Measurements from ENCODE around the gene ABCD3.

The ABCD3 gene

DNA sequence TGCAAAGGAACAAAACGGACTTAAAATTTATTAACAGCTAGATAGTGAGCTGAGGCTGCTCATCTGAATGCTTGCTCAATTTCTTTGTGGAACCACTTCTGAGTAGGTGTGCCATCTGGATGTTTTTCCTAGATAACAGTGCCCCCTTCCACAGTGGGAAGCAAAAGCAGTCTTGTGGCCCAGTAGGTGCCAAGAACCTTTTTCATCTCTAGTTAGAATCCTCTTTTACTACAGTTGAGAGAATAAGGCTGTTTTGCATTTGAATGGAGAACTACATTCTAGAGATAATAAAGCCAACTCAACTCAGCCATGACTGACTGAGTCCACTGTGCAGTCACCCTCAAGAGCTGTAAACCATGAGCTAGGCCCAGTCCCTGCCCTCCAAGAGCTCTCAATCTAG is 110.1 kb downstream of the ABCD3 start:
- peak; percentile 43 for DNase-seq

DNA sequence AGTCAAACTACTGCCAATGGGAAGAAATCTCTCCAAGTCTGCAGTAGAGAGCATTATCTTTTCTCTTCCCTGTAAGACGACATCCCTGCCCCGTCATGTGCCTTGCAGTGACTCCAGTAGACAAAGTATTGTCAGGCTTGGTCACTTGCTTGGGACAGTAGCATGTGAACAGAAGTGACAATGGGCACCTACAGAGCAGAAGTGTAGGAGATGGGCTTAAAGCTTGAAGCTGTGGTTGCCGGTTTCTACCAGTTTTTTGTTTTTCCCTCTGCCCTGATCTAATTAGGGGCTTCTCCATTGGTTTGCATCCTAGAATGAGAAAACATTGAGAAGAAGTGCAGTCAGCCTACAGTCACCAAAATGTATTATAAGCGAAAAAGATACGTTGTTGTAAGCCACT is 110.6 kb downstream of the ABCD3 start:
- DNase-seq: no peak

GRCh38 chr1:94529416-94529815 is 111.2 kb downstream of the ABCD3 start:
- DNase-seq: no peak

GRCh38 chr1:94530373-94530878 is 112.2 kb downstream of the ABCD3 start:
- DNase-seq: no peak

DNA sequence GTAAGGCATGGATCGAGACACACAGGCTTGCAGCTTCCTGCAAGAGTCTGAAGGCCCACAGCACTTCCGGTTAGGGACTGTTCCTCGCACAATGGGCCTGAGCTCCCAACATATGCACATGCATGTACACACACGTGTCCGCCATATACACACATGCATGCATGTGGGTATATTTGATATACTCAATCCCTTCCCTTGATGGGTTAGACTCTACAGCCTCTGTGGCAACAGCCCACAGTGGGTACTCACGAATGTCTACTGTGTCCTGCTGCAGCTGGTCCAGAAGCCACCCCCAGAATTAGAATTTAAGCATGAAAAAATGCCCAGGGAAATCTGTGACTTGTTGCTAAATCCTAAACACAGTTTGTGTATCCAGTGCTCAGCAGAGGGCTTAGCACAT is 113.5 kb downstream of the ABCD3 start:
- DNase-seq: no peak

GRCh38 chr1:94532077-94532476 is 113.9 kb downstream of the ABCD3 start:
- peak; percentile 28 for DNase-seq

GRCh38 chr1:94535095-94535494 is 116.9 kb downstream of the ABCD3 start:
- no peak for DNase-seq

DNA sequence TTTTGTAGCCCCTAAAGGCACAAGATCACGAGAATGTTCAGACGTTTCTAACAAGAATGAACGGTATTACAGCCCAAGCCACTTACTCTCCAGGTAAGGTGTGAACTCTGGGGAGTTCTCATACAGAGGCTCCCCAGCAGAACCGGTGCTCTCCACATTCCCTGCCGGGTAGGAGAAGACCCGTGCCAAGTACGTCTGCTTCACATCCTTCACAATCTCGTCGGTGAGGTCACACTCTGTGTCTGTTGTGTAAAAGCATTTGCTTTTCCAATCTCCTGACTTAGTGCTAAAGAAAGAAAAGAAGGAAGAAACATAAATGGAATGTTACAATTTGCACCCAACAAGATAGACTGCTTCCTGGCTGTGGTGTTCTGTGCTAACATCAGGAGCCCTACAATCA is 117.7 kb downstream of the ABCD3 start:
- DNase-seq: no peak

DNA sequence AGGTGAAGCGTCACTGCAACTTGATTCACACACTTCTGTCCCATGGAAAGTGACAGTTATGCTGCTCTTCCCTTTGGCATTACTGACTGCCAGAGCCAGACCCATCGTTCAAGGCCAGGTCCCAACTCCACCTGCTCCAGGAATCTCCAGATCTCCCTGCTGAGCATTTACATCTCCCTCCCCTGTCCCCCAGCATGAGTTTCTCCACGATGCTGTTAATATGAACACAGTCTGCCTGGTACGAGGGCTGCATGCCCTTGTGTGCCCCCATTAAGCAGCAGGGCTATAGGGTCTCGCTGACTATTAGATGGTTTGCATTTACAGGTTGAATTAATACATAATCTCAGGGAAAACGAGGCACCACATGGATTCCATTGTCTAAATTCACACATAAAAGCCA is 119.1 kb downstream of the ABCD3 start:
- no peak for DNase-seq

- DNase-seq: no peak
Measured at GRCh38 chr1:94538243-94538827, 120.1 kb downstream of the ABCD3 start.

GRCh38 chr1:94539496-94539895 is 121.3 kb downstream of the ABCD3 start:
- peak; percentile 63 for DNase-seq

DNA sequence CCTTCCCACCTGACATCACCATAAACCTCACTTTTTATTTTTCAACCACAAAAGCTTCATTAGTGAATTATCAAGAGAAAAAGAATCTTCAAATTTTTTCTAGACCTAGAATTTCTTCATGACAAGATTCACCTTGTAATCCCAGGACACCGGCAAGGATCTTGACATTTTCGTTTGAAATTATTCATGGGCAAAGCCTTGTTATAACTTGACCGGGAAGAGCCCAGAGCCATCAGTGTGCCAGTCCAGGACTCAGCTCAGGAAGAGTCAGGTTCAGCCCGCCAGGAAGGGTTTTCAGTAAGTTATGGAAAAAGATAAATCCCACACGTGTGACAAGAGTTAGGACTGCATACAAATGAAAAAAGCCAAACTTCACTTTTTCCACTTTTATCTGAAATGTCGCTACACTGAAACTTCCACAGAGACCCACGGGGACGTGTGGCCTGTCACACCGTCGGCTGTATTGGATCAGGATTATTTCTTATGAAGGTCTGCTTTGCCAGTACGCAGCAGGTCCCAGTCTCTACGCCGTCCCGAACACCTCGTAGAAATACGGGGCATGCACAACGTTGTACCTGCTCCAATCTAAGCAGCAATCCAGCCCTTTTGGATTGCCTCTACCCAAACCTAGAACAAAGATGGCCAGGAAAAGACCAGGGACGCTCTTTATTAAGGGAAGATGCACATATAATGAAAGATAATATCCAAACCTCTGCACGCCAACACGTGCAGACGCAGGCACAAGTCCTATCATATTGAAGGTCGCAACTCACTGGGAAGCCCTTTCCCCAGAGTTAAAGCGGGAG is 122.5 kb downstream of the ABCD3 start:
- DNase-seq: peak; percentile 31

DNA sequence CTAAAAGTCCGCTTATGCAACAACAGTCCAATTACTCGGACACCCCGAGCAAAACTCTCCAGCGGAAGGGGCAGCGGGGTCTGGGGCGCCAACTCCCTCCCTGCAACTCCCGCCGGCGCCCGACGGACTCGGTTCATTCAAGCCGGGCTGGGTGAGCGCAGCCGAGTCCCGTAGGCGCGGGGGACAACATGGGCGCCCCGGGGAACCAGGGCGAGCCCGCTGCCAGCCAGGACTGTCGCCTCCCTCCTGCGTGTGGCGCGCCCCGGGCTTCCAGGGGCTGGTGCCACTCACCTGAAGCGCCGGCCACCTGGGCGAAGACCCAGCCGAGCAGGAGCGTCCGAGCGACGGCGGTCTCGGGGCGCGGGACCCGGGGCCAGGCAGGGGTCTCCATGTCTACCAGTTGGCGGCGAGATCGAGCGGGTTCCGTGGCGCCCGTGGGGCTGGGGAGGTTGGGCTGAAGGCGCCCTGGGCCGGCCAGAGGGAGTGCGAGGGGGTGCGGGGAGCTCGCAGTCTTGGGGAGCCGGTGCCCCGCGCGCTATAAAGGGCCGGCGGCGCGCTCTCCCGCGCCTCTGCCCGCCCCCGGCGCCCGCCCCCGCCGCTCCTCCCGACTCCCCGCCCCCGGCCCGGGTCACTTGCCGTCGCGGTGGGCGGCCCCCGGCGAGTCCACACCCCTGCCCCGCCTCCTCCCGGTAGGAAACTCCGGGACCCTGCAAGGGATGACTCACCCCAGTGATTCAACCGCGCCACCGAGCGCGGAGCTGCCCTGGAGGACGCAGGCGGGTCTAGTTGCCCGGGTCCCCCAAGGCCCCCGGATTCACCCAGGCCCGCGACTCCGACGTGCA is 123.3 kb downstream of the ABCD3 start, which contains the start of gene F3:
Gene F3 (minus strand): TSS at position 514 of the 842 bp plus-strand sequence. CDS start 123 bp downstream, at position 391.
- DNase-seq: peak; percentile 86

- no peak for DNase-seq
Measured at GRCh38 chr1:94542088-94542870, 124.1 kb downstream of the ABCD3 start.

DNA sequence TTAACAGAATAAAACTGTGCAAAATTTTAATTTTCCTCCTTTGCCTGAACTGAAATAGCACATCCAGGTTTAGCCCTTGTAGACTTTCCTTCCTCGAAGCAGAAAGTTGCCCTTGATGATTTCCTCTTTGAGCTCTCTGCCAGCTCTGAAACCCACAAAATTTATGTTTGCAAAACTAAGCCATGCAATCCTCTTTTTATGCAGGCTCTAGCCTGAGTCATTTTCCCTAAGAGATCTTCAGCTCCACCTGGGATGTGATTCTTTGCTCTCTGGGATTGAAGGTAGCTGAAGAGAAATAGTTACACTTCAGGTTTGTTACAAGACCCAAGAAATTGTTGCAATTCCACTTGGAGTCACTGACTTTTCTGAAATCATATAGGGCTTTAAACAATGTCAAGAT is 124.8 kb downstream of the ABCD3 start:
- DNase-seq: peak; percentile 57

DNA sequence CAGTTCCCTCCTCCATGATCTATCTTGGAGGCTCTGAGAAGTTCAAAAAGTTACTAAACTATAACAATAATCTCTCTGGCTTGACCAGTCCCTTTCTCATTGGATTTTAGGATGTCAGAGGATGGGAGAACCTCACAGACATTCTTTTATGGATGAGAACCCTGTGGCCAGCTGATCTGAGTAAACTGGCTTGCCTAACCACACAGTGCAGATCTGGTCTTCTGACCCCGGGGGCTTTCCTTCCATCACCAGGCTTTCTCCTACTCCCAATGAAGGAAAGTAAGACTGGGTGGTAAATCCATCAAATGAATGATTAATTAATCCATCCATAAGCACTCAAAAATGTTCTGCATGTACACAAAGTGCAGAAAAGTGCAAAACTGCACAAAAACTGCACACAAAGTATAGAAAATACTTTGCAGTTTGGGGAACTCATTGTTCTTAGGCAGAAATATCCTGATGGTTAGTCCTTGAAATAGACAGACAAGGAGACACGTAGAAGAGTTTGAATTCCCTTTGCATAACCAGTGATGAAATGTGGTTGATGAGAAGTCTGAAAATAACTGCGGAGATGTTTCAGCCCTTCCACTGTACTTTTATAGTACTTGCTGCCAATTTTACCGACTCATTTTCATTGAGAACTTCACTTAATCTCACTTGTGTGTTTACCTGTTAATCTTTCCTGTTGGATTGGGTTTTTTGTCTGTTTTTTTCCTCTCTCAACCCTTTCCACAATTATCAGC is 125.9 kb downstream of the ABCD3 start:
- DNase-seq: peak; percentile 48

- peak; percentile 83 for DNase-seq
Measured at GRCh38 chr1:94544706-94545490, 126.7 kb downstream of the ABCD3 start.

DNA sequence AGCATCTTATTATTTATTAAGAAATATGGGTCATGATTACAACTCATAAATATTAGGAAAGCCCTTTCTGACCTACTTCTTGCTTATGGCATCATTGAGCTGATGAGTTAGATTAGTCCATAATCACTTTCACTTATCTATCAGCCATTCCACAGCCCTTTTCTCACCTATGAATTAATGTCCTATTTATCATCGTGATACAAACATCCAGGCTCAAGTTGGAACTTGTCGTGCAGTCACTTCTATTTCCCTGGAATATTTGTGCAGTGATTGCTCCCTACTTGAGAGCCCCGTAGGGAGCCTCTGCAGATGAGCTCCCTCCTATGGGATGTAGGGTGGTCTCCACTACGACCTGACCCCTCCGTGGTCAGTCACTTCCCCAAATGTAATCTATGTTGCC is 131.5 kb downstream of the ABCD3 start:
- no peak for DNase-seq

- no peak for DNase-seq
Measured at GRCh38 chr1:94550396-94550795, 132.2 kb downstream of the ABCD3 start.

DNA sequence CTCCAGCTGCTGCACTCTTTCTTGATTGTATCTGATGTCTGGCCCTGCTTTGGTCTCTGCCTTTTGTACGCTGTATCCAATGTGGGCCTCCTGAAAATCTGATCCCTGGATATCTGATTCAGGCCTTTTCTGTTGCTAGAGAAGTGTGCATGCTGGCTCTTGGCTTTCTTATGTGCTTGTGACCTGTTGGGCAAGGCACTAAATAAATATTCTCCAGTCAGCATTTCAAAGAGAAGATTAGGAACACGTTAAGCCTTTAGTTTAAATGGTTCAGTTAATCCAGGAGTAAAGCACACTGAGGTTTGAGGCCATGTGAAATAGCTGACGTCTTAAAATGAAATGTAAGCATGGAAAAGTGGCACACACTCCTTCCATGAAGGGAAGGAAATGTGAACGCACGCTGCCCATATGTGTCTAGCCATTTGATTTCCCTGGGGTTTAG is 132.6 kb downstream of the ABCD3 start:
- no peak for DNase-seq

GRCh38 chr1:94551449-94551848 is 133.3 kb downstream of the ABCD3 start:
- no peak for DNase-seq

Measured in NCI-H226 (cell line).